HL-60 (cell line): ENCODE results near the gene CLDN14.

ENCODE experiments used
- CTCF ChIP-seq: IDR thresholded peaks from one replicate; pipeline ENCODE4 v1.5.1; 2011; ENCODE audit warnings: low read length, control low read depth, inconsistent platforms; ENCODE audit not compliant: insufficient read depth
- GABPA ChIP-seq: IDR thresholded peaks from 2 replicates; pipeline ENCODE4 v1.6.1; 2012; ENCODE audit warnings: low read depth
- POLR2AphosphoS5 ChIP-seq: IDR thresholded peaks from 2 replicates; pipeline ENCODE4 v1.6.1; 2012; ENCODE audit warnings: low read depth
- REST ChIP-seq: IDR thresholded peaks from 2 replicates; pipeline ENCODE4 v1.6.1; 2012; ENCODE audit warnings: low read depth; ENCODE audit not compliant: insufficient replicate concordance
- SPI1 ChIP-seq: IDR thresholded peaks from 2 replicates; pipeline ENCODE4 v1.6.1; 2012; ENCODE audit warnings: low read depth, mild to moderate bottlenecking, borderline replicate concordance

GRCh38 chr21:36478941-36479340 is 981 bp downstream of the CLDN14 start:
- TF ChIP-seq CTCF (no peak), REST (no peak), POLR2AphosphoS5 (no peak), GABPA (no peak), SPI1 (no peak)
